ENCODE measurements around the gene SLC24A4. TPM values are rescaled to one million over a fixed set of nuclear protein-coding genes. Genes with fewer than 3 reads are reported as not detected.

Gene SLC24A4
- total RNA-seq, 1 donor from 2014 or later: 0.34 TPM

GRCh38 chr14:92475451-92476187 is 152.7 kb downstream of the SLC24A4 start:
- DNase-seq: no peak
- H3K4me3 Mint-ChIP-seq (ENCODE audit: unreplicated experiment): no peak overlapping the region
- no peaks in the 10 kb centered on the region for H3K27me3 Mint-ChIP-seq (ENCODE audit: unreplicated experiment)
- H3K36me3 Mint-ChIP-seq (ENCODE audit: unreplicated experiment): peaks cover 3% of the 10 kb centered on the region
- TF ChIP-seq CTCF (IDR thresholded peaks at IDR 0.05; ENCODE audit: partially characterized antibody, unreplicated experiment): no peak
- H3K4me1 Mint-ChIP-seq (ENCODE audit: low read depth, unreplicated experiment): no peaks in the 10 kb centered on the region
- H3K9me3 Mint-ChIP-seq (ENCODE audit: unreplicated experiment): peaks cover 1% of the 10 kb centered on the region
- H3K27ac Mint-ChIP-seq (ENCODE audit: unreplicated experiment): no peak overlapping the region

GRCh38 chr14:92480856-92481255 is 157.9 kb downstream of the SLC24A4 start:
- no peak for DNase-seq
- Mint-ChIP-seq H3K27ac (ENCODE audit: unreplicated experiment) (no peak overlapping the region), H3K9me3 (ENCODE audit: unreplicated experiment) (peaks cover 1% of the 10 kb centered on the region), H3K36me3 (ENCODE audit: unreplicated experiment) (no peaks in the 10 kb centered on the region), H3K4me3 (ENCODE audit: unreplicated experiment) (no peak overlapping the region), H3K4me1 (ENCODE audit: low read depth, unreplicated experiment) (no peaks in the 10 kb centered on the region), H3K27me3 (ENCODE audit: unreplicated experiment) (no peaks in the 10 kb centered on the region)
- TF ChIP-seq CTCF (IDR thresholded peaks at IDR 0.05; ENCODE audit: partially characterized antibody, unreplicated experiment): no peak

- Mint-ChIP-seq H3K4me3 (ENCODE audit: unreplicated experiment) (no peak overlapping the region), H3K36me3 (ENCODE audit: unreplicated experiment) (no peaks in the 10 kb centered on the region), H3K27me3 (ENCODE audit: unreplicated experiment) (no peaks in the 10 kb centered on the region), H3K27ac (ENCODE audit: unreplicated experiment) (no peak overlapping the region), H3K9me3 (ENCODE audit: unreplicated experiment) (peaks cover 1% of the 10 kb centered on the region), H3K4me1 (ENCODE audit: low read depth, unreplicated experiment) (no peaks in the 10 kb centered on the region)
- DNase-seq: no peak
- no peak for TF ChIP-seq CTCF (IDR thresholded peaks at IDR 0.05; ENCODE audit: partially characterized antibody, unreplicated experiment)
These were observed 158.4 kb downstream of the SLC24A4 start for GRCh38 chr14:92481386-92481785.

GRCh38 chr14:92481811-92482555 is 159.0 kb downstream of the SLC24A4 start:
- H3K36me3 Mint-ChIP-seq (ENCODE audit: unreplicated experiment): no peaks in the 10 kb centered on the region
- peaks cover 1% of the 10 kb centered on the region for H3K9me3 Mint-ChIP-seq (ENCODE audit: unreplicated experiment)
- H3K4me1 Mint-ChIP-seq (ENCODE audit: low read depth, unreplicated experiment): no peaks in the 10 kb centered on the region
- H3K4me3 Mint-ChIP-seq (ENCODE audit: unreplicated experiment): no peak overlapping the region
- no peak for TF ChIP-seq CTCF (IDR thresholded peaks at IDR 0.05; ENCODE audit: partially characterized antibody, unreplicated experiment)
- H3K27me3 Mint-ChIP-seq (ENCODE audit: unreplicated experiment): no peaks in the 10 kb centered on the region
- no peak overlapping the region for H3K27ac Mint-ChIP-seq (ENCODE audit: unreplicated experiment)
- DNase-seq: no peak

Measured in glutamatergic neuron (in vitro differentiated cells).